Endothelial cell of umbilical vein (primary cell): ENCODE results near the gene CHCHD10. TPM values are rescaled to one million over a fixed set of nuclear protein-coding genes. Genes with fewer than 3 reads are reported as not detected.

Experiments
- BruUV-seq: library from RNA; stranded (reverse); fragments of 400-500 nt; replicated peaks from 2 replicates; lab custom pipeline; 2021; lab: Mats Ljungman, UMichigan
- CTCF ChIA-PET: fragments of 300-600, 350-600 bp; sonication (Branson Sonifier 250); formaldehyde crosslinking; loops from one replicate; lab custom pipeline; 2021; ENCODE audit warnings: antibody characterized with exemption, inconsistent platforms; lab: Charles Lee
- POLR2A ChIA-PET: fragments of 300-600, 350-600 bp; sonication (Branson Sonifier 250); formaldehyde crosslinking; loops from one replicate; lab custom pipeline; 2021; ENCODE audit warnings: antibody characterized with exemption, inconsistent platforms; lab: Charles Lee
- DNase-seq: peaks from one replicate; pipeline ENCODE4 v3.0.0-alpha.2; 2011; ENCODE audit warnings: low read depth, low spot score
- FAIRE-seq: peaks from 2 replicates; lab custom pipeline; 2011; peaks lifted over from hg19 to GRCh38; lab: Jason Lieb, UNC
- H2AFZ ChIP-seq: 2 replicates; pipeline ENCODE4 v1.6.0; 2012; ENCODE audit warnings: low read depth, low read length, control low read depth, inconsistent platforms
- H3K27ac ChIP-seq: 2 replicates; pipeline ENCODE4 v1.5.1; 2011; ENCODE audit warnings: low read depth, mild to moderate bottlenecking, control low read depth, low read length, moderate library complexity; ENCODE audit not compliant: insufficient read depth
- H3K27me3 ChIP-seq, 2 experiments: 2 replicates each; pipeline versions ENCODE4 v1.6.0 to v1.6.1; 2011; ENCODE audit warnings: low read length in 2 of 2, mixed read lengths in 1 of 2; ENCODE audit not compliant: control insufficient read depth in 2 of 2, insufficient read depth in 2 of 2
- H3K36me3 ChIP-seq, 2 experiments: 2 replicates in 1 of 2; 3 replicates in 1 of 2; pipeline ENCODE4 v1.5.1; 2011; ENCODE audit warnings: low read length in 2 of 2, mild to moderate bottlenecking in 1 of 2, moderate library complexity in 1 of 2; ENCODE audit not compliant: control insufficient read depth in 2 of 2, insufficient read depth in 2 of 2; ENCODE audit errors: extremely low read depth in 1 of 2
- H3K4me1 ChIP-seq: 3 replicates; pipeline ENCODE4 v1.5.1; 2011; ENCODE audit warnings: mild to moderate bottlenecking, low read length; ENCODE audit not compliant: control insufficient read depth, insufficient read depth; ENCODE audit errors: extremely low read depth
- H3K4me2 ChIP-seq: 2 replicates; pipeline ENCODE4 v1.6.1; 2011; ENCODE audit warnings: low read length, control low read depth, mixed read lengths; ENCODE audit not compliant: insufficient read depth
- H3K4me3 ChIP-seq, 3 experiments: fragments of 200-600 bp in 1 of 3; sonication (generic), shearing (Covaris generic) in 1 of 3; replicated peaks in 1 of 3; 2 replicates each; pipeline ENCODE4 v1.5.1; 2011 to 2016; ENCODE audit warnings: control low read depth in 3 of 3, low read length in 3 of 3, mild to moderate bottlenecking in 2 of 3, inconsistent platforms in 1 of 3, low read depth in 1 of 3, moderate library complexity in 1 of 3; ENCODE audit not compliant: insufficient read depth in 1 of 3
- H3K79me2 ChIP-seq: 2 replicates; pipeline ENCODE4 v1.6.0; 2012; ENCODE audit warnings: low read length, inconsistent platforms; ENCODE audit not compliant: control insufficient read depth, insufficient read depth
- H3K9ac ChIP-seq: replicated peaks from 2 replicates; pipeline ENCODE3; 2011; ENCODE audit warnings: low read length, control low read depth; ENCODE audit not compliant: insufficient read depth; ENCODE audit errors: extremely low read depth
- H3K9me1 ChIP-seq: replicated peaks from 3 replicates; pipeline ENCODE4 v1.6.0; 2011; ENCODE audit warnings: mild to moderate bottlenecking, low read length; ENCODE audit not compliant: control insufficient read depth, insufficient read depth; ENCODE audit errors: extremely low read depth
- H3K9me3 ChIP-seq: replicated peaks from 2 replicates; pipeline ENCODE4 v1.5.1; 2012; ENCODE audit warnings: low read length, inconsistent platforms; ENCODE audit not compliant: control insufficient read depth, insufficient read depth
- H4K20me1 ChIP-seq: replicated peaks from 2 replicates; pipeline ENCODE3; 2011; ENCODE audit warnings: mild to moderate bottlenecking, low read length; ENCODE audit not compliant: control insufficient read depth, insufficient read depth; ENCODE audit errors: extremely low read depth
- EZH2 ChIP-seq: IDR thresholded peaks from 2 replicates; pipeline ENCODE4 v1.6.1; 2012; ENCODE audit warnings: borderline replicate concordance, low read depth, mild to moderate bottlenecking, moderate library complexity, low read length, inconsistent platforms; ENCODE audit not compliant: severe bottlenecking
- FOS ChIP-seq: IDR thresholded peaks from 2 replicates; pipeline ENCODE4 v1.6.1; 2011; ENCODE audit warnings: mild to moderate bottlenecking, low read length, moderate library complexity, borderline replicate concordance; ENCODE audit not compliant: insufficient read depth
- GATA2 ChIP-seq: IDR thresholded peaks from 2 replicates; pipeline ENCODE4 v1.7.0; 2011; ENCODE audit warnings: low read depth, mild to moderate bottlenecking, moderate library complexity, mixed read lengths, low read length; ENCODE audit not compliant: insufficient read length, insufficient read depth
- JUN ChIP-seq: IDR thresholded peaks from 2 replicates; pipeline ENCODE4 v1.6.1; 2011; ENCODE audit warnings: borderline replicate concordance, low read depth; ENCODE audit not compliant: insufficient read length, insufficient read depth
- MYC ChIP-seq: IDR thresholded peaks from one replicate; pipeline ENCODE4 v1.6.1; 2011; ENCODE audit warnings: mild to moderate bottlenecking, low read depth, low read length
- POLR2A ChIP-seq: IDR thresholded peaks from 2 replicates; pipeline ENCODE4 v1.6.1; 2012; ENCODE audit warnings: low read depth, mild to moderate bottlenecking, control low read depth, low read length
- POLR2AphosphoS5 ChIP-seq: IDR thresholded peaks from 2 replicates; pipeline ENCODE4 v1.6.1; 2012; ENCODE audit warnings: low read depth, mild to moderate bottlenecking, control low read depth, low read length, moderate library complexity; ENCODE audit not compliant: insufficient read depth
- dilution Hi-C: fragments of 300-500 bp; cut with MboI; formaldehyde crosslinking; loops from one replicate; pipeline ENCODE4 v1.15.0; 2019; ENCODE audit warnings: low sequenced_read_pairs; ENCODE audit not compliant: extremely low pct_ligation_motif_present
- intact Hi-C: fragments of 100-400 bp; cut with micrococcal nuclease; formaldehyde crosslinking; loops from one replicate; pipeline ENCODE4 v1.10.0; 2022
- polyA plus RNA-seq, 4 experiments: library from polyadenylated mRNA; depleted of rRNA in 3 of 4; stranded (reverse) in 3 of 4; unstranded in 1 of 4; fragments of >200 nt; gene quantifications; 2 replicates each; pipeline versions ENCODE4 v1.2.1 to v1.2.3, GENCODE V29; 2011 to 2012; ENCODE audit warnings: missing spikeins in 1 of 4
- total RNA-seq: library from RNA; stranded (reverse); gene quantifications from 2 replicates; pipeline ENCODE4 v1.2.3, GENCODE V29; 2021
- TF ChIP-seq, protein P1 (sequence below), 2 donors: IDR thresholded peaks; 1 replicate in 1 of 2; 2 replicates in 1 of 2; pipeline ENCODE4 v1.5.1; 2011; ENCODE audit warnings: low read length in 2 of 2, mild to moderate bottlenecking in 2 of 2, moderate library complexity in 2 of 2, control low read depth in 1 of 2, inconsistent platforms in 1 of 2, low read depth in 1 of 2; ENCODE audit not compliant: insufficient read depth in 1 of 2; ENCODE audit errors: extremely low read depth in 1 of 2
- TF ChIP-seq, protein P2 (sequence below): IDR thresholded peaks from 2 replicates; pipeline ENCODE4 v1.6.1; 2011; ENCODE audit not compliant: insufficient read depth, insufficient read length

Gene CHCHD10
- total and polyA plus RNA-seq, 2 donors (not counting 3 experiments of a cell fraction or from before 2014, with no cell fraction given), result 28.1 to 75.6 TPM

DNA sequence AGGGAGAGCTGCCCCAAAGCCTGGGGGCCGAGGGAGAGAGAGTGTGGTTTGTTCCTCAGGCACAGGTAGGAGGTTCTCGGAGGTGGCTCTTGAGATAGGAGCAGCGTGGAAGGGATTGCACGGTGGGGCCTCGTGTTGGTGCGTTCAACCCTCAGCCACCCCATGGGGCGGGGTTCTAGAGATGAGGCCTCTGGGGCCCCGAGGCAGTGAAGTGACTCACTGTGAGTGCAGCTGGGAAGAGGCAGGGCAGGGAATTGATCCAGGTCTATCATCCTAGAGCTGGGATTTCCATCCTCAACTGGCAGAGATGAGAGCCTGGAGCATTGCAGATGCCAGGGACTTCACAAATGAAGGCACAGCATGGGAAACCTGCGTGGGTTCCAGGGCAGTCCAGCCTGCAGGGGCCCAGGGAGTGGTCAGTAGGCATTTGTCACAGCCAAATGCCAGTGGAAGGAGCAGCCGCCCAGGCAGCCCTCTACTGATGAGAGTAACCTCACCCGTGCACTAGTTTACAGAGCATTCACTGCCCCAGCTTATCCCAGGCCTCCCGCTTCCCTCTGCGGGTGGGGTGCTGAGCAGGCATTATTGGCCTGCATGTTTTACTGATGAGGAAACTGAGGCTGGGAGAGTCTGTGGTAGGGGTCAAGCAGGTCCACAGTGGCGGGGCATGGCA is 13.9 kb upstream of the CHCHD10 start:
- intact Hi-C loops, result no loop called here
- Histone ChIP-seq H3K9ac (no peak overlapping the region), H3K36me3 (no peaks in the 10 kb centered on the region), H3K9me3 (no peaks in the 10 kb centered on the region), H3K4me2 (no peak overlapping the region), H3K79me2 (no peaks in the 10 kb centered on the region), H3K4me1 (peaks cover 5% of the 10 kb centered on the region), H3K4me3 (no peak overlapping the region), H4K20me1 (no peaks in the 10 kb centered on the region), H2AFZ (no peak overlapping the region), H3K27ac (no peak overlapping the region), H3K27me3 (no peaks in the 10 kb centered on the region), H3K9me1 (no peaks in the 10 kb centered on the region)
- TF ChIP-seq, protein P1, sequence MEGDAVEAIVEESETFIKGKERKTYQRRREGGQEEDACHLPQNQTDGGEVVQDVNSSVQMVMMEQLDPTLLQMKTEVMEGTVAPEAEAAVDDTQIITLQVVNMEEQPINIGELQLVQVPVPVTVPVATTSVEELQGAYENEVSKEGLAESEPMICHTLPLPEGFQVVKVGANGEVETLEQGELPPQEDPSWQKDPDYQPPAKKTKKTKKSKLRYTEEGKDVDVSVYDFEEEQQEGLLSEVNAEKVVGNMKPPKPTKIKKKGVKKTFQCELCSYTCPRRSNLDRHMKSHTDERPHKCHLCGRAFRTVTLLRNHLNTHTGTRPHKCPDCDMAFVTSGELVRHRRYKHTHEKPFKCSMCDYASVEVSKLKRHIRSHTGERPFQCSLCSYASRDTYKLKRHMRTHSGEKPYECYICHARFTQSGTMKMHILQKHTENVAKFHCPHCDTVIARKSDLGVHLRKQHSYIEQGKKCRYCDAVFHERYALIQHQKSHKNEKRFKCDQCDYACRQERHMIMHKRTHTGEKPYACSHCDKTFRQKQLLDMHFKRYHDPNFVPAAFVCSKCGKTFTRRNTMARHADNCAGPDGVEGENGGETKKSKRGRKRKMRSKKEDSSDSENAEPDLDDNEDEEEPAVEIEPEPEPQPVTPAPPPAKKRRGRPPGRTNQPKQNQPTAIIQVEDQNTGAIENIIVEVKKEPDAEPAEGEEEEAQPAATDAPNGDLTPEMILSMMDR (IDR thresholded peaks at IDR 0.05; ENCODE audit: extremely low read depth in 1 of 2, insufficient read depth in 1 of 2, low read depth in 1 of 2, low read length in 2 of 2), result no peak
- TF ChIP-seq MYC (no peak), POLR2AphosphoS5 (no peak), GATA2 (no peak), POLR2A (no peak), FOS (no peak), JUN (no peak), EZH2 (no peak)
- TF ChIP-seq, protein P2, sequence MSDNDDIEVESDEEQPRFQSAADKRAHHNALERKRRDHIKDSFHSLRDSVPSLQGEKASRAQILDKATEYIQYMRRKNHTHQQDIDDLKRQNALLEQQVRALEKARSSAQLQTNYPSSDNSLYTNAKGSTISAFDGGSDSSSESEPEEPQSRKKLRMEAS, result no peak
- POLR2A ChIA-PET, result no interaction called here
- no TSS peak for BruUV-seq
- DNase-seq, result no peak
- CTCF ChIA-PET, result interaction anchor here (1.4 kb wide), 1 partner anchor 68 kb away, joined by 3 read pairs; no protein-coding TSS in a partner anchor
- dilution Hi-C loops, result no loop called here
- no peak for FAIRE-seq
